Left ventricle myocardium inferior (tissue), 1 donor: ENCODE measurements around the gene RGS14. TPM values are rescaled to one million over a fixed set of nuclear protein-coding genes. Genes with fewer than 3 reads are reported as not detected.

ENCODE experiments used
- DNase-seq: peaks from one replicate; pipeline ENCODE4 v3.0.0-alpha.2; 2020
- H3K27ac ChIP-seq: fragments of 200-600 bp; replicated peaks from 2 replicates; pipeline ENCODE4 v1.8.0; 2021
- H3K27me3 ChIP-seq: fragments of 200-600 bp; 2 replicates; pipeline ENCODE4 v1.8.0; 2021; ENCODE audit warnings: low read depth
- H3K36me3 ChIP-seq: fragments of 200-600 bp; 2 replicates; pipeline ENCODE4 v1.8.0; 2021
- H3K4me1 ChIP-seq: fragments of 200-600 bp; 2 replicates; pipeline ENCODE4 v1.8.0; 2021
- H3K4me3 ChIP-seq: fragments of 200-600 bp; 2 replicates; pipeline ENCODE4 v1.8.0; 2021; ENCODE audit warnings: mild to moderate bottlenecking, moderate library complexity
- H3K9me3 ChIP-seq: fragments of 200-600 bp; replicated peaks from 2 replicates; pipeline ENCODE4 v1.8.0; 2021
- CTCF ChIP-seq: fragments of 200-600 bp; IDR thresholded peaks from 2 replicates; pipeline ENCODE4 v1.8.0; 2021; ENCODE audit warnings: antibody characterized with exemption, mild to moderate bottlenecking, borderline replicate concordance
- intact Hi-C: fragments of 100-400 bp; cut with micrococcal nuclease; formaldehyde crosslinking; loops from one replicate; pipeline ENCODE4 v1.11.0; 2022
- total RNA-seq: library from RNA; stranded (reverse); fragmentation: NEBNext Ultra II Directional; extraction: Animal tissue kit (Norgen Biotek cat#: 25700); gene quantifications from one replicate; pipeline ENCODE4 v1.2.1, GENCODE V29; 2021
- donor health status: DM: no; HTN: yes; CAD: no; lungs with severe emphysema.

Gene RGS14
- total RNA-seq, 1 donor from 2014 or later, result 4.6 TPM

GRCh38 chr5:177311392-177311722, 46.4 kb upstream of the RGS14 start:
- Histone ChIP-seq H3K4me1 (peaks cover 42% of the 10 kb centered on the region), H3K27ac (no peak overlapping the region), H3K27me3 (no peaks in the 10 kb centered on the region), H3K36me3 (peaks cover 9% of the 10 kb centered on the region), H3K4me3 (peak overlapping the region; percentile 70), H3K9me3 (no peaks in the 10 kb centered on the region)
- intact Hi-C loops, result loop anchor here (10.0 kb wide), 1 partner anchor 143 kb away; no protein-coding TSS in a partner anchor
- no peak for TF ChIP-seq CTCF
- no peak for DNase-seq

GRCh38 chr5:177311723-177312648, 45.7 kb upstream of the RGS14 start, which contains the start of gene MXD3:
TSS of gene MXD3 (minus strand) at chr5:177311898. CDS start at chr5:177311830, 68 bp downstream.
- intact Hi-C loops, result loop anchor here (10.0 kb wide), 1 partner anchor 143 kb away; no protein-coding TSS in a partner anchor
- H3K36me3 ChIP-seq, result peaks cover 4% of the 10 kb centered on the region
- peak; percentile 98 for DNase-seq
- H3K27ac ChIP-seq, result no peak within 1 kb of the TSS
- H3K27me3 ChIP-seq, result no peaks in the 10 kb centered on the region
- no peak for TF ChIP-seq CTCF
- peak within 1 kb of the TSS; percentile 70 for H3K4me3 ChIP-seq
- H3K9me3 ChIP-seq, result no peaks in the 10 kb centered on the region
- H3K4me1 ChIP-seq, result peaks cover 42% of the 10 kb centered on the region

DNA sequence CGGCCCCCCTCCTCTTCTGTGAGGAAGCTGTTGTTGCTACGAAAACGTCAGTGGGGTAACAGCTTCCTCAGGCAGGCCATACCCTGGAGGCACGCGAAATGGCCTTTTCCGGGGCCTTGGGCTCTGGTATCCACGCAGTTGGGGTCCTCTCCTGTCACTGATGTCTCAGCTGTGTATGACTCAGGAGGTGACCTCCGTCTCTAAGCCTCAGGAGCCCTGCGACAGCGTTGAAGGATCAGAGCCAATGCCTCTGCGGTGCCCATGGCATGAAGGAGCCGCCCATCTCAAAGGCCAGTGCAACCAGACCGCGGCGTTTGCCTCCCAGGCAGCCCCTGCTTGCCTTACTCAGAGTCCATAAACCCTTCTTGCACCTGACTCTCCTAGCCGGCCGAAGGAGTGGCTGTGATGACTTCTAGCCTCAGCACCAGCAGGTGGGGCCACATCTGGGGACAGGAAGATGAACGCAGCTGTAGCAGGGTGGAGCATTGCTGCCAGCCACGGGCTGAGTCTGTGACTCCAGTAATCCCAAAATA, 45.0 kb upstream of the RGS14 start:
- Histone ChIP-seq H3K4me1 (peaks cover 42% of the 10 kb centered on the region), H3K4me3 (peak overlapping the region; percentile 70), H3K9me3 (no peaks in the 10 kb centered on the region), H3K27ac (no peak overlapping the region), H3K27me3 (no peaks in the 10 kb centered on the region), H3K36me3 (no peaks in the 10 kb centered on the region)
- intact Hi-C loops, result loop anchor here (10.0 kb wide), 1 partner anchor 142 kb away; no protein-coding TSS in a partner anchor
- DNase-seq, result no peak
- no peak for TF ChIP-seq CTCF

GRCh38 chr5:177313561-177314259, 44.0 kb upstream of the RGS14 start:
- H3K9me3 ChIP-seq, result no peaks in the 10 kb centered on the region
- H3K36me3 ChIP-seq, result no peaks in the 10 kb centered on the region
- H3K4me1 ChIP-seq, result peaks cover 41% of the 10 kb centered on the region
- TF ChIP-seq CTCF, result no peak
- no peak overlapping the region for H3K27ac ChIP-seq
- no peak for DNase-seq
- intact Hi-C loops, result loop anchor here (10.0 kb wide), 1 partner anchor 141 kb away; no protein-coding TSS in a partner anchor
- no peaks in the 10 kb centered on the region for H3K27me3 ChIP-seq
- H3K4me3 ChIP-seq, result no peak overlapping the region
